Astrocyte (in vitro differentiated cells and primary cell): Measurements from ENCODE around the gene ZNF503.

ENCODE experiments used
- EZH2 ChIP-seq: IDR thresholded peaks from 2 replicates; pipeline ENCODE4 v1.6.1; 2012; ENCODE audit warnings: mild to moderate bottlenecking, low read length, inconsistent platforms; ENCODE audit not compliant: insufficient read depth
- TF ChIP-seq, protein P1 (sequence below): IDR thresholded peaks from 2 replicates; pipeline ENCODE4 v1.5.1; 2011; ENCODE audit warnings: low read depth, mild to moderate bottlenecking, inconsistent platforms, low read length, moderate library complexity; ENCODE audit not compliant: insufficient read depth

DNA sequence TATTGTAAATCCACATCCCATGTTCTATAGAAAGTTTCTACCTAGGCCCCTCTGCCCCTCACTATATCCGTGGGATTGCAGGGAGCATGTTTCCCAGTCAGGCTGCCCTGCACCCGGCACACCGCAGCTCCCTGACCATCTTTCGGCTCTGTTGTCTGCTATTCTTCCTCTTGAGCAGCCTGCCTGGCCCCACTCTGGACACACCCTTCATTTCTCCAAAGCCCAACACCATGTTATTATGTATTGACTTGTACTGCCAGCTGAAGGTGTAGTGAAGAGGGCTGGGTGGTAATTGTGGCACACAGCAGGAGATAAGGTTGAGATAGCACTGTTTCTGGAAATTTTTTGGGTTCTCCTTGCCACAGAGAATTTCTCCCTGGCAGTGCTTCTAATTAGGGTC, 39.6 kb upstream of the ZNF503 start:
- TF ChIP-seq, protein P1, sequence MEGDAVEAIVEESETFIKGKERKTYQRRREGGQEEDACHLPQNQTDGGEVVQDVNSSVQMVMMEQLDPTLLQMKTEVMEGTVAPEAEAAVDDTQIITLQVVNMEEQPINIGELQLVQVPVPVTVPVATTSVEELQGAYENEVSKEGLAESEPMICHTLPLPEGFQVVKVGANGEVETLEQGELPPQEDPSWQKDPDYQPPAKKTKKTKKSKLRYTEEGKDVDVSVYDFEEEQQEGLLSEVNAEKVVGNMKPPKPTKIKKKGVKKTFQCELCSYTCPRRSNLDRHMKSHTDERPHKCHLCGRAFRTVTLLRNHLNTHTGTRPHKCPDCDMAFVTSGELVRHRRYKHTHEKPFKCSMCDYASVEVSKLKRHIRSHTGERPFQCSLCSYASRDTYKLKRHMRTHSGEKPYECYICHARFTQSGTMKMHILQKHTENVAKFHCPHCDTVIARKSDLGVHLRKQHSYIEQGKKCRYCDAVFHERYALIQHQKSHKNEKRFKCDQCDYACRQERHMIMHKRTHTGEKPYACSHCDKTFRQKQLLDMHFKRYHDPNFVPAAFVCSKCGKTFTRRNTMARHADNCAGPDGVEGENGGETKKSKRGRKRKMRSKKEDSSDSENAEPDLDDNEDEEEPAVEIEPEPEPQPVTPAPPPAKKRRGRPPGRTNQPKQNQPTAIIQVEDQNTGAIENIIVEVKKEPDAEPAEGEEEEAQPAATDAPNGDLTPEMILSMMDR, result no peak
- TF ChIP-seq EZH2, result no peak
